Lower leg skin (tissue), 3 donors: ENCODE measurements around the gene TTC7B.

Source experiments
- POLR2A ChIP-seq, 2 donors: fragments of 450-650 bp; IDR thresholded peaks; one replicate each; pipeline ENCODE4 v1.6.1; 2016 to 2017; ENCODE audit warnings: antibody characterized with exemption in 2 of 2, mild to moderate bottlenecking in 1 of 2, moderate library complexity in 1 of 2
- TF ChIP-seq, protein P1 (sequence below), 3 donors: fragments of 450-650 bp; IDR thresholded peaks; one replicate each; pipeline ENCODE4 v1.5.1; 2016; ENCODE audit warnings: antibody characterized with exemption in 3 of 3, mild to moderate bottlenecking in 3 of 3, moderate library complexity in 2 of 3

DNA sequence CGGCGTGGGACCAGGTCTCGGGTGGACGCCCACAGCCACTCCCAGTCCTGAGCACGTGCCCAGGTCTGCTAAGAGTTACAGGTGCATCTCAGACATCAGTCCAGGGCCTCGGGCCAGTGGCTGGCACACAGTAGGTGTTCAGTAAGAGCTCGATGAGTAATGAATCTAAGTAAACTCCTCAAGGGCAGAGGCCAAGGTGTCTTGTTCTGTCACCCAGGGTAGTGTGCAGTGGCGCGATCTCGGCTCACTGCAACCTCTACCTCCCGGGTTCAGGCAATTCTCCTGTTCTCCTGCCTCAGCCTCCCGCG lies 11.2 kb downstream of the TTC7B start:
- TF ChIP-seq, protein P1, sequence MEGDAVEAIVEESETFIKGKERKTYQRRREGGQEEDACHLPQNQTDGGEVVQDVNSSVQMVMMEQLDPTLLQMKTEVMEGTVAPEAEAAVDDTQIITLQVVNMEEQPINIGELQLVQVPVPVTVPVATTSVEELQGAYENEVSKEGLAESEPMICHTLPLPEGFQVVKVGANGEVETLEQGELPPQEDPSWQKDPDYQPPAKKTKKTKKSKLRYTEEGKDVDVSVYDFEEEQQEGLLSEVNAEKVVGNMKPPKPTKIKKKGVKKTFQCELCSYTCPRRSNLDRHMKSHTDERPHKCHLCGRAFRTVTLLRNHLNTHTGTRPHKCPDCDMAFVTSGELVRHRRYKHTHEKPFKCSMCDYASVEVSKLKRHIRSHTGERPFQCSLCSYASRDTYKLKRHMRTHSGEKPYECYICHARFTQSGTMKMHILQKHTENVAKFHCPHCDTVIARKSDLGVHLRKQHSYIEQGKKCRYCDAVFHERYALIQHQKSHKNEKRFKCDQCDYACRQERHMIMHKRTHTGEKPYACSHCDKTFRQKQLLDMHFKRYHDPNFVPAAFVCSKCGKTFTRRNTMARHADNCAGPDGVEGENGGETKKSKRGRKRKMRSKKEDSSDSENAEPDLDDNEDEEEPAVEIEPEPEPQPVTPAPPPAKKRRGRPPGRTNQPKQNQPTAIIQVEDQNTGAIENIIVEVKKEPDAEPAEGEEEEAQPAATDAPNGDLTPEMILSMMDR (IDR thresholded peaks at IDR 0.05), result no peak
- no peak for TF ChIP-seq POLR2A (IDR thresholded peaks at IDR 0.05)
